RWPE2 (cell line): ENCODE measurements around the gene GFRA3.
A peak's percentile ranks its signal among the peaks of the same experiment; 100 is the strongest.

Experiments used
- ATAC-seq: fragments of 200-7000 bp; cut with Tn5 transposase; 3 replicates; pipeline ENCODE4 v1.9.1; 2021; ENCODE audit warnings: low read depth
- DNase-seq: peaks from one replicate; pipeline ENCODE4 v3.0.0-alpha.2; 2020; ENCODE audit warnings: low spot score
- H3K27ac ChIP-seq: fragments of 450-650 bp; 2 replicates; pipeline ENCODE4 v1.5.1; 2017; ENCODE audit warnings: mild to moderate bottlenecking; ENCODE audit not compliant: poor library complexity, severe bottlenecking
- H3K27me3 ChIP-seq: fragments of 250-450 bp; sonication (Bioruptor Pico); 2 replicates; pipeline ENCODE4 v1.5.1; 2021; ENCODE audit warnings: mild to moderate bottlenecking, moderate library complexity; ENCODE audit not compliant: insufficient read depth, poor library complexity, severe bottlenecking
- H3K36me3 ChIP-seq: fragments of 250-450 bp; sonication (Bioruptor Pico); 2 replicates; pipeline ENCODE4 v1.5.1; 2020; ENCODE audit warnings: low read depth, mild to moderate bottlenecking, moderate library complexity
- H3K4me1 ChIP-seq: fragments of 250-450 bp; sonication (Bioruptor Pico); 2 replicates; pipeline ENCODE4 v1.5.1; 2021; ENCODE audit warnings: mild to moderate bottlenecking, moderate library complexity; ENCODE audit not compliant: insufficient read depth, poor library complexity, severe bottlenecking
- H3K4me3 ChIP-seq: fragments of 250-450 bp; sonication (Bioruptor Pico); 2 replicates; pipeline ENCODE4 v1.5.1; 2021; ENCODE audit warnings: mild to moderate bottlenecking, moderate library complexity; ENCODE audit not compliant: severe bottlenecking
- H3K9me3 ChIP-seq: fragments of 250-450 bp; sonication (Bioruptor Pico); 2 replicates; pipeline ENCODE4 v1.5.1; 2021; ENCODE audit warnings: mild to moderate bottlenecking, moderate library complexity; ENCODE audit not compliant: severe bottlenecking
- TF ChIP-seq, protein P1 (sequence below): fragments of 450-650 bp; IDR thresholded peaks from one replicate; pipeline ENCODE4 v1.5.1; 2017; ENCODE audit warnings: mild to moderate bottlenecking, moderate library complexity; ENCODE audit not compliant: poor library complexity, severe bottlenecking

Gene GFRA3

DNA sequence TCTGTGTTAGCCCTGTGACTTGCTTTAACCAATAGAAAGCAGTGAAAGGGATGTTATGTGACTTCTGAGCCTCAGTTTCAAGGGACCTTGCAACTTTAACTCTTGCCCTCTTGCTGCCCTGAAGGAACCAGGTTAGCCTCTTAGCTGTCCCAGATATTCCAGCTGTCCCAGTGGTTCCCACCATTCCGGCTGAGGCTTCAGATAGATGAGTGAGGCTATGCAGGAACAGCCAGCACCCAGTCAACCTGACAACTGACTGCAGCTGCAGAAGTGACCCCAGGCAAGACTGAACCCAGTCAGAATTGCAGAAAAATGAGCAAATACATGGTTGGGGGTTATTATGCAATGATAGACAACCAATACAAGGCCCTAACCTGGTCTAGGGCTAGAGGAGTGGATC is 50.9 kb downstream of the GFRA3 start:
- H3K36me3 ChIP-seq: no peaks in the 10 kb centered on the region
- no peaks in the 10 kb centered on the region for H3K27me3 ChIP-seq
- DNase-seq (no peak), ATAC-seq (no peak)
- no peaks in the 10 kb centered on the region for H3K9me3 ChIP-seq
- TF ChIP-seq, protein P1, sequence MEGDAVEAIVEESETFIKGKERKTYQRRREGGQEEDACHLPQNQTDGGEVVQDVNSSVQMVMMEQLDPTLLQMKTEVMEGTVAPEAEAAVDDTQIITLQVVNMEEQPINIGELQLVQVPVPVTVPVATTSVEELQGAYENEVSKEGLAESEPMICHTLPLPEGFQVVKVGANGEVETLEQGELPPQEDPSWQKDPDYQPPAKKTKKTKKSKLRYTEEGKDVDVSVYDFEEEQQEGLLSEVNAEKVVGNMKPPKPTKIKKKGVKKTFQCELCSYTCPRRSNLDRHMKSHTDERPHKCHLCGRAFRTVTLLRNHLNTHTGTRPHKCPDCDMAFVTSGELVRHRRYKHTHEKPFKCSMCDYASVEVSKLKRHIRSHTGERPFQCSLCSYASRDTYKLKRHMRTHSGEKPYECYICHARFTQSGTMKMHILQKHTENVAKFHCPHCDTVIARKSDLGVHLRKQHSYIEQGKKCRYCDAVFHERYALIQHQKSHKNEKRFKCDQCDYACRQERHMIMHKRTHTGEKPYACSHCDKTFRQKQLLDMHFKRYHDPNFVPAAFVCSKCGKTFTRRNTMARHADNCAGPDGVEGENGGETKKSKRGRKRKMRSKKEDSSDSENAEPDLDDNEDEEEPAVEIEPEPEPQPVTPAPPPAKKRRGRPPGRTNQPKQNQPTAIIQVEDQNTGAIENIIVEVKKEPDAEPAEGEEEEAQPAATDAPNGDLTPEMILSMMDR: no peak
- no peak overlapping the region for H3K4me3 ChIP-seq
- H3K27ac ChIP-seq: no peak overlapping the region
- no peaks in the 10 kb centered on the region for H3K4me1 ChIP-seq

DNA sequence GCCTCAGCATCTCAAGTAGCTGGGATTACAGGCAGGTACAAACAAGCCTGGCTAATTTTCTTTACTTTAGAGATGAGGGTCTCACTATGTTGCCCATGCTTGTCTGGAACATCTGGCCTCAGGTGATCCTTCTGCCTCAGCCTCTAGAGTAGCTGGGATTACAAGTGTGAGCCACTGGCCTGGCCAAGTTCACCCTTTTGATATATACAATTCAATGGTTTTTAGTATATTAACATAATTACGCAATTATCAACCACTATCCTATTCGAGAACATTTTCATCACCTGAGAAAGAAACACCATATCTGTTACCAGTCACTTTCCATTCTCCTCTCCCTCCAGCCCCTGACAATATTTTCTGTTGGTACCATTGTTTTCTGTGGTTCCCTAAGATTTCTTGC is 57.6 kb downstream of the GFRA3 start:
- DNase-seq (no peak), ATAC-seq (no peak)
- H3K4me3 ChIP-seq: no peak overlapping the region
- H3K27me3 ChIP-seq: no peaks in the 10 kb centered on the region
- no peaks in the 10 kb centered on the region for H3K9me3 ChIP-seq
- peaks cover 10% of the 10 kb centered on the region for H3K36me3 ChIP-seq
- no peak overlapping the region for H3K27ac ChIP-seq
- TF ChIP-seq, protein P1: no peak
- H3K4me1 ChIP-seq: peaks cover 10% of the 10 kb centered on the region

DNA sequence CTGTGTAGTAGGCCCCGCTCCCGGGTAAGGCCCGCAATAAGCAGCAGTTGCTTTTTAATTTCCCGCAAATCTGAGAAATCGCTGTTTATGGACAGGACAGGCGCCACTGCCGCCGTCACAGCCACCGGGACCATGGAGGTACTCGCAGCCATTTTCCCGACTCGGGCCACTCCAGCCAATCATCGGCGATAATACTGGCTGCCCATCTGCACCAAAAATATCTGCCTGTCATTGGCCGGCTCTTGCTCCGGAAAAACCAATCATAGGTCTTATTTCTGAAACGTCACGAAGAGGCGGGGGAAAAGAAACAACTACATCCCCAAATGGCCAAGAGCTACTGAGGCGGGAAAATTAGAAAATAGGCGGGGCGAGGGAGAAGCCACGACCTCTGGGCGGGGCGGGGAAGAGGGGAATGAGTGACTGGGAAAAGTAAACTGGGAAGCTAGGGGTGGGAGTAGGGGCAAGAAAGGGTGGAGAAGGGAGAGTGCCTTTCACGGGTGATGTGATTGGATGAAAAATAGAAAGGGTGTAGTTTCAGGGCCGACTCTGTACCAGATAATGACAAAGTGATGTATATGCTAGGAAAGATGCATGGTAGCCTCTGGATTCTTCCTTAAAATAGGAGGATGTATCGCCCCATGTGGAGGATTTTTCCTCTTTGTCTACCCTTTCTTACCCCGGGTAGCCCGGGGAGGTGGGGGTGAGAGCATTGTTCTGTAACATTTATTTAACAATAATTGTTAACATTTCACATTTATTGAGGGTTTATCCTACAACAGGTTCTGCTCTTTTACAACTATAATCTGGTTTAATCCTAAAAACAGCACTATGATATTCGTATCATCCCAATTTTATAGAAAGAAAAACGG is 61.0 kb downstream of the GFRA3 start, which contains the start of gene CDC23:
TSS of gene CDC23 (minus strand) at position 163 of the 869 bp plus-strand sequence. CDS start at position 152, 11 bp downstream.
- no peaks in the 10 kb centered on the region for H3K27me3 ChIP-seq
- peak; percentile 95 for ATAC-seq
- H3K4me1 ChIP-seq: peaks cover 12% of the 10 kb centered on the region
- H3K4me3 ChIP-seq: peak within 1 kb of the TSS; percentile 86
- H3K36me3 ChIP-seq: peaks cover 40% of the 10 kb centered on the region
- no peak within 1 kb of the TSS for H3K27ac ChIP-seq
- H3K9me3 ChIP-seq: no peaks in the 10 kb centered on the region
- DNase-seq: peak; percentile 95
- TF ChIP-seq, protein P1: no peak

DNA sequence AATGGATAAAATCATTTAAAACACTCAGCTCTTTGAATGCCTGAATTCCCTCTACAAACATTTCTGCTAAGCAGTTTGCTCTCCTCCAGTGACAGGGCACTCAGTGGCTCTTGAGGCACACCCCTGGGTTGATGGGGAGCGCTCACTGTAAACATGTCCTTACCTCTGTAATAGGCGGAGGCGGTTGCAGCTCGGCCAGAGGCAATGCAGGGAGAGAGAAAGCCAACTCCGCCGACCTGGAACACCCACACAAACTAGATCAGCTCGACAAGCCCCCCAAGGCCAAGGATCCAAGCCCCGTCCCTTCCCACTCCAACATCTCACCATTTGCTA is 61.6 kb downstream of the GFRA3 start:
- no peak overlapping the region for H3K27ac ChIP-seq
- ATAC-seq: peak; percentile 13
- no peaks in the 10 kb centered on the region for H3K27me3 ChIP-seq
- DNase-seq: no peak
- no peaks in the 10 kb centered on the region for H3K9me3 ChIP-seq
- peak overlapping the region; percentile 86 for H3K4me3 ChIP-seq
- TF ChIP-seq, protein P1: no peak
- peaks cover 44% of the 10 kb centered on the region for H3K36me3 ChIP-seq
- H3K4me1 ChIP-seq: peaks cover 12% of the 10 kb centered on the region

DNA sequence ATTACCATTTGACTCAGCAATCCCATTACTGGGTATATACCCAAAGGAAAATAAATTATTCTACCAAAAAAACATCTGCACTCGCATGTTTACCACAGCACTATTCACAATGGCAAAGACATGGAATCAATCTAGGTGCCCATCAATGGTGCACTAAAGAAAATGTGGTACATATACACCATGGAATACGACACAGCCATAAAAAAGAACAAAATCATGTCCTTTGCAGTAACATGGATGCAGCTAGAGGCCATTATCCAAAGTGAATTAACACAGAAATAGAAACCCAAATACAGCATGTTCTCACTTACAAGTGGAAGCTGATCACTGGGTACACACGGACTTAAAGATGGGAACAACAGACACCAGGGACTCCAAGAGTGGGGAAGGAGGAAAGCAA is 63.4 kb downstream of the GFRA3 start:
- Histone ChIP-seq H3K4me1 (peaks cover 12% of the 10 kb centered on the region), H3K36me3 (peaks cover 61% of the 10 kb centered on the region), H3K4me3 (no peak overlapping the region), H3K9me3 (no peaks in the 10 kb centered on the region), H3K27me3 (no peaks in the 10 kb centered on the region), H3K27ac (no peak overlapping the region)
- ATAC-seq (no peak), DNase-seq (no peak)
- TF ChIP-seq, protein P1: no peak
